ENCODE data around the gene CDH11.

Gene CDH11

DNA sequence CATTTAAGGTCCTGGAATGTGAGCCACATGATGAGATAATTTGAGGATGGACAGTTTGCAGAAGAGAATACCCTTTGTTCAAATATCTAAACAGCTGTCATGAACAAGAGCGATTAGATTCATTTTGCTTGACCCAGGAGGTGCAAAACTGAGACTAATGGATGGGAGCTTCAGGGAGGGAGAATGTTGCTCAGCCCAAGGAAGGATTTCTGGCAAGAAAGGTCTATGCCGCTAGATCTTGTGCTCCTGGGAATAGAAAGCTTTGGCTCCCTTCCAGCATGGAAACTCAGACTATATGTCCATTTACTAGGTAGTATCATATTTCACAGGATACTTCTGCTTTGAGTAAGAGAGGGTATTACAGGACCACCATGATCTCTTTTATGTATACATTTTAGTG lies 14.8 kb upstream of the CDH11 start:
- no peaks in the 10 kb centered on the region for H3K36me3 ChIP-seq (replicated peaks; ENCODE audit: insufficient read depth, low read length)
- TF ChIP-seq EZH2 (optimal IDR thresholded peaks at IDR 0.05; ENCODE audit: low read depth, low read length) (no peak), EZH2phosphoT487 (IDR thresholded peaks at IDR 0.05; ENCODE audit: low read length) (no peak)
- TF ChIP-seq, protein P1, sequence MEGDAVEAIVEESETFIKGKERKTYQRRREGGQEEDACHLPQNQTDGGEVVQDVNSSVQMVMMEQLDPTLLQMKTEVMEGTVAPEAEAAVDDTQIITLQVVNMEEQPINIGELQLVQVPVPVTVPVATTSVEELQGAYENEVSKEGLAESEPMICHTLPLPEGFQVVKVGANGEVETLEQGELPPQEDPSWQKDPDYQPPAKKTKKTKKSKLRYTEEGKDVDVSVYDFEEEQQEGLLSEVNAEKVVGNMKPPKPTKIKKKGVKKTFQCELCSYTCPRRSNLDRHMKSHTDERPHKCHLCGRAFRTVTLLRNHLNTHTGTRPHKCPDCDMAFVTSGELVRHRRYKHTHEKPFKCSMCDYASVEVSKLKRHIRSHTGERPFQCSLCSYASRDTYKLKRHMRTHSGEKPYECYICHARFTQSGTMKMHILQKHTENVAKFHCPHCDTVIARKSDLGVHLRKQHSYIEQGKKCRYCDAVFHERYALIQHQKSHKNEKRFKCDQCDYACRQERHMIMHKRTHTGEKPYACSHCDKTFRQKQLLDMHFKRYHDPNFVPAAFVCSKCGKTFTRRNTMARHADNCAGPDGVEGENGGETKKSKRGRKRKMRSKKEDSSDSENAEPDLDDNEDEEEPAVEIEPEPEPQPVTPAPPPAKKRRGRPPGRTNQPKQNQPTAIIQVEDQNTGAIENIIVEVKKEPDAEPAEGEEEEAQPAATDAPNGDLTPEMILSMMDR (IDR thresholded peaks at IDR 0.05; ENCODE audit: low read length), result no peak
- DNase-seq, result no peak

GRCh38 chr16:65126845-65127624 lies 5.2 kb upstream of the CDH11 start:
- no peaks in the 10 kb centered on the region for H3K4me1 ChIP-seq (ENCODE audit: low read length)
- H3K27ac ChIP-seq (ENCODE audit: low read length), result no peak overlapping the region
- no peaks in the 10 kb centered on the region for H3K9me2 ChIP-seq (replicated peaks; ENCODE audit: insufficient read depth, low read length)
- no peak for DNase-seq
- H3K4me2 ChIP-seq (ENCODE audit: low read depth, low read length), result no peak overlapping the region
- no peaks in the 10 kb centered on the region for H4K20me1 ChIP-seq (ENCODE audit: insufficient read depth, low read length)
- no peak overlapping the region for H2AFZ ChIP-seq (ENCODE audit: low read length)
- no peaks in the 10 kb centered on the region for H3K27me3 ChIP-seq (replicated peaks; ENCODE audit: insufficient read depth, low read length)
- H3K9me3 ChIP-seq (replicated peaks; ENCODE audit: insufficient read depth, low read length), result no peaks in the 10 kb centered on the region
- TF ChIP-seq, protein P1 (IDR thresholded peaks at IDR 0.05; ENCODE audit: low read length), result peak; percentile 35
- no peak for TF ChIP-seq EZH2phosphoT487 (IDR thresholded peaks at IDR 0.05; ENCODE audit: low read length)
- H3K9ac ChIP-seq (ENCODE audit: low read length), result no peak overlapping the region
- no peak overlapping the region for H3K4me3 ChIP-seq (ENCODE audit: low read length)
- H3K36me3 ChIP-seq (replicated peaks; ENCODE audit: insufficient read depth, low read length), result no peaks in the 10 kb centered on the region
- H3F3A ChIP-seq (ENCODE audit: insufficient read depth, low read length), result no peaks in the 10 kb centered on the region
- no peaks in the 10 kb centered on the region for H3K79me2 ChIP-seq (ENCODE audit: low read length)

More for the DNA sequence above, 14.8 kb upstream of the CDH11 start:
- H2AFZ ChIP-seq (ENCODE audit: low read length), result no peak overlapping the region
- H3K9ac ChIP-seq (ENCODE audit: low read length), result no peak overlapping the region
- no peaks in the 10 kb centered on the region for H3K4me1 ChIP-seq (ENCODE audit: low read length)
- no peak overlapping the region for H3K27ac ChIP-seq (ENCODE audit: low read length)
- no peaks in the 10 kb centered on the region for H3K9me2 ChIP-seq (replicated peaks; ENCODE audit: insufficient read depth, low read length)
- H3K79me2 ChIP-seq (ENCODE audit: low read length), result no peaks in the 10 kb centered on the region
- no peak overlapping the region for H3K4me3 ChIP-seq (ENCODE audit: low read length)
- no peaks in the 10 kb centered on the region for H3K9me3 ChIP-seq (replicated peaks; ENCODE audit: insufficient read depth, low read length)
- no peaks in the 10 kb centered on the region for H3K27me3 ChIP-seq (replicated peaks; ENCODE audit: insufficient read depth, low read length)
- H3K4me2 ChIP-seq (ENCODE audit: low read depth, low read length), result no peak overlapping the region
- H3F3A ChIP-seq (ENCODE audit: insufficient read depth, low read length), result no peaks in the 10 kb centered on the region
- no peaks in the 10 kb centered on the region for H4K20me1 ChIP-seq (ENCODE audit: insufficient read depth, low read length)

DNA sequence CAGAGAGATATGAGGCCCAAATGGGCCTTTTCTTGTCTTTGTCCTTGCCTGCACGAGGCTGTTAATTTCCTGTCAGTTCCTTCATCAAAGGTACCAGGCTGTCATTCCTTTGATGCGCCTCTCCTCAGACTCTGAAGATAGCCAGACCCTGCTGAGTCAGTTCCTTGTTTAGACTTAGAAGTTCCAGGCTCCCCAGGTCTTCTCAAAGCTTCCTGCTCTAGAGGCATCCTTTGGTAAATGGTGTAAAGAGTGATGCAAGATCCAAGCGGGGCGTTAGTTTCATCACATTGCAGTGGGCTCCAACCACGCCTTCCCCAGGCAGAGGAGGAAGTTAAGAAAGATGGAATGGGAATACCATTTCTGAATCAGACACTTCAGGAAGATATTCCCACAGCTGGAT lies 4.0 kb upstream of the CDH11 start:
- H3K4me3 ChIP-seq (ENCODE audit: low read length), result no peak overlapping the region
- DNase-seq, result no peak

More for the DNA sequence above, 4.0 kb upstream of the CDH11 start:
- H3K9me3 ChIP-seq (replicated peaks; ENCODE audit: insufficient read depth, low read length), result no peaks in the 10 kb centered on the region
- H3K9ac ChIP-seq (ENCODE audit: low read length), result no peak overlapping the region
- H3K27me3 ChIP-seq (replicated peaks; ENCODE audit: insufficient read depth, low read length), result no peaks in the 10 kb centered on the region
- no peaks in the 10 kb centered on the region for H3K36me3 ChIP-seq (replicated peaks; ENCODE audit: insufficient read depth, low read length)
- no peaks in the 10 kb centered on the region for H3K4me1 ChIP-seq (ENCODE audit: low read length)
- TF ChIP-seq, protein P1 (IDR thresholded peaks at IDR 0.05; ENCODE audit: low read length), result no peak
- TF ChIP-seq EZH2 (optimal IDR thresholded peaks at IDR 0.05; ENCODE audit: low read depth, low read length) (no peak), EZH2phosphoT487 (IDR thresholded peaks at IDR 0.05; ENCODE audit: low read length) (no peak)
- H4K20me1 ChIP-seq (ENCODE audit: insufficient read depth, low read length), result no peaks in the 10 kb centered on the region
- no peaks in the 10 kb centered on the region for H3K79me2 ChIP-seq (ENCODE audit: low read length)
- H2AFZ ChIP-seq (ENCODE audit: low read length), result no peak overlapping the region
- H3K9me2 ChIP-seq (replicated peaks; ENCODE audit: insufficient read depth, low read length), result no peaks in the 10 kb centered on the region
- no peak overlapping the region for H3K4me2 ChIP-seq (ENCODE audit: low read depth, low read length)
- H3F3A ChIP-seq (ENCODE audit: insufficient read depth, low read length), result no peaks in the 10 kb centered on the region
- no peak overlapping the region for H3K27ac ChIP-seq (ENCODE audit: low read length)
